GM04504 (cell line): ENCODE data around the gene IQCH.
"Not testable (repeated sequence)": the region's sequence is repeated elsewhere in the genome, so short reads cannot be mapped to it uniquely, and the experiment has no call there.

ENCODE experiments used
- DNase-seq: peaks from one replicate; pipeline ENCODE4 v3.0.0-alpha.2; 2012; ENCODE audit warnings: low read depth

IQCH gene

DNA sequence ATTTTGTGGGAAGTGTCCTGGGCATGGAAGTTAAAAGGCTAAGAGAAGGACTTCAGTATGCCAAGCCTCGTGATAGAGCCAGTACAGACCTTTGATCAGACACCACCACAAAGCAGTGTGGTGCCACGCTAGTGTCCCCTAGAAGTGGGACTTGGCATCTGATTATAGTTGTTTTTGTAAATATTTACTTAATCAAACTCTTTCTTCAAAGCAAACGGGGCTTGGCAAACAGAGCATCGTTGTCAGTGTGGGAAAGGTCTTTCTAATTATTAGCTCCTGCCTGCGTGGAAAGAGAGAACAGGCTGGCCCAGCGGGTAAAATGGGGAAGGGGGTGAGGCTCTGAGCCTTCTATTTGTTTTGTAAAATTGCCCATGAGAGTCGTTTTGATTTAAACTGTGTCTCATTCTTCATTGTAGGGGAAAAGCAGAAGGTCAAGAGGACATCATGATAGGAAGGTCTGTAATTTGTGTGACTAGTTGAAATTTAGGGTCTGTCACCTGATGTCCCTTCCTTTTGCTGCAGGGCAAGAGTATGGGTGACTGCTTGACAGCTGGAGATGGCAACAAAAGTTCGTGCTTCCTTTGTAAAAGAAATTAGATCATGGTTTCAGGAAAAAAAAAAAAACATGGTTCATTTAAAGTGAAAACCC is 105.0 kb downstream of the IQCH start:
- DNase-seq: no peak

DNA sequence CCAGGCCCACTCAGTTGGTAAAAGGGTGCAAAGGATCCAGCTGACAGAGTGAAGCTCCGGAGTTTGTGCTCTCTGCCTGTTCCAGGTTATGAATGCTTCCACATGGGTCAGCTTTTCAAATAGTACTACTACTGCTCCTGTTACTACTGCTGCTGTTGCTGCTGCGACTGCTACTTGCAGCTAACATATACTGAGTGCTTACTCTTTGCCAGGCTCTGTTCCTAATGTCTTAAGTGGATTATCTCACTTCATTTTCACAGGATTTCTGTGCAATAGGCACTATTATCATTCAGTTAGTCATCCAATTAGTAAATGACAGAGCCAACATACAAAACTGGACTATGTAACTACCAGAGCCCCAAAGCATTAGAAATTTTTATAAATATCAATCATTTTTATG is 106.5 kb downstream of the IQCH start:
- no peak for DNase-seq

DNA sequence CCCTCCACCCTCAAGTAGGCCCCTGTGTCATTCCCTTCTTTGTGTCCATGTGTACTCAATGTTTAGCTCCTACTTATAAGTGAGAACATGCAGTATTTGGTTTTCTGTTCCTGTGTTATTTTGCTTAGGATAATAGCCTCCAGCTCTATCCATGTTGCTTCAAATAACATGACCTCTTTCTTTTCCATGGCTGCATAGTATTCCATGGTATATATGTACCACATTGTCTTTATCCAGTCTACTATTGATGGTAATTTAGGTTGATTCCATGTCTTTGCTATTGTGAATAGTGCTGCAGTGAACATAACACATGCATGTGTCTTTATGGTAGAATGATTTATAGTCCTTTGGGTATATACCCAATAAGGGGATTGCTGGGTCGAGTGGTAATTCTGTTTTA is 109.1 kb downstream of the IQCH start:
- not testable (repeated sequence) for DNase-seq

DNA sequence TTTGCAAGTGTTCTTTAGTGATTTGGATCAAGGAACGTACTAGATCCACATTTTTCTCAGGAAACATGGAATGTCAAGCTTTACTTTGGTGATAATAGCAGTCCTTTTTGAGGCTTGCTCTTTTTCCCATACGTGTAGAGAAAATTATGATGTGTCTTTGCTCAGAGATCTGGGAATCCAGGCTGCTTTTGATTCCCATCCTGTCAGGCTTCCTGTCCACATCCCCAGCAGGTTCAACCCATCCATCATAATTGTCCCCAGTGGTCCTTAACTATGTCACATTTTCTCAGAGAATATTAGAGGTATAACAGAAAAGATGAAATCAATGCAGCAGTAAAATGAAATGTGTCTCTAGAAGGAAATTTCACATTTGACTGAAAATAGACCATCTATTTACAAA is 111.4 kb downstream of the IQCH start:
- DNase-seq: no peak

DNA sequence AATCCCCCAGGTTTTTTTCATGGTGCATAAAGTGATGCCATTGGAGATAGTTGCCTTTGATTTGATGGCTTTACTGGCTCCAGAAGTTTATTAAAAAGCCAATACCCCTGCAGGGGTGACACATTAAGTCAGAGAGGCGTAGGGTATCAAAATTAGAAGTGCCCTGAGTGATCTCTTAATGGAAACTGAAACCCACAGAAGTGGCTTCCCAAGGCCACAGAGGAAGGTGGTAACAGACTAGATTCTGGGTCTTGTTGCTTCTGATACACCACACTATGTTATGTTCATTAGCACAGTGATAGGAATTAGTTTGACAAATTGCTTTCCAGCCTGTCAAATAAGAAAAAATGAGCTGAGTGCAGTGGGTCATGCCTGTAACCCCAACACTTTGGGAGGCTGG is 112.3 kb downstream of the IQCH start:
- DNase-seq: no peak

DNA sequence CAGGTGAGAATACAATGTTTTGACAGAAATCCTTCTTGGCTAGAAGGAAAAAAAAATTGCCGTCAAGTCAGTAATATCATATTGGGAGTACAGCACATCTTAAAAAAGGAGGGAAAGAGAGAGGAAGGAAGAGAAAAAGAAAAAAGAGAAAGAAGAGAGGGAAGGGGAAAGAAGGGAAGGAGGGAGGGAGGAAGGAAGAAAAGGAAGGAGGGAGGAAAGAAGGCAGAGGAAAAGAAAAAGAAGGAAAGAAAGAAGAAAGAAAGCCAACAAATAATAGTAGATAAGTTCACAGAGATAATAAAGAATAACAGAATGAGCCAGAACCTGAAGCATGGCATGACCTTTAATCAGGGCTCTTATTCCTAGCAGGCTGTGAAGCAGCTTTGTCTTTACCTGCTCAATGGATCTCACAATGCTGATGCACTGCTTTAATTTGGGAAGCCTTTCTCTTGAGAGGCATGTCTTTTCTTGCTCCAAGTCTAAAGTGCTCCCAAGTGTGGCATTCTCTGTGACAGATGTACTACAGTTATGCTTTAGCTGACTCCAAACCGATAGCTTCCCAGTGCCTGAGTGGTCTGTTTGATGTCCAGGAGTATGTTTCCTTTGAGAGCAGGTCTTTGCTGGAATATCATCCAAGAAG is 114.9 kb downstream of the IQCH start:
- DNase-seq: no peak

DNA sequence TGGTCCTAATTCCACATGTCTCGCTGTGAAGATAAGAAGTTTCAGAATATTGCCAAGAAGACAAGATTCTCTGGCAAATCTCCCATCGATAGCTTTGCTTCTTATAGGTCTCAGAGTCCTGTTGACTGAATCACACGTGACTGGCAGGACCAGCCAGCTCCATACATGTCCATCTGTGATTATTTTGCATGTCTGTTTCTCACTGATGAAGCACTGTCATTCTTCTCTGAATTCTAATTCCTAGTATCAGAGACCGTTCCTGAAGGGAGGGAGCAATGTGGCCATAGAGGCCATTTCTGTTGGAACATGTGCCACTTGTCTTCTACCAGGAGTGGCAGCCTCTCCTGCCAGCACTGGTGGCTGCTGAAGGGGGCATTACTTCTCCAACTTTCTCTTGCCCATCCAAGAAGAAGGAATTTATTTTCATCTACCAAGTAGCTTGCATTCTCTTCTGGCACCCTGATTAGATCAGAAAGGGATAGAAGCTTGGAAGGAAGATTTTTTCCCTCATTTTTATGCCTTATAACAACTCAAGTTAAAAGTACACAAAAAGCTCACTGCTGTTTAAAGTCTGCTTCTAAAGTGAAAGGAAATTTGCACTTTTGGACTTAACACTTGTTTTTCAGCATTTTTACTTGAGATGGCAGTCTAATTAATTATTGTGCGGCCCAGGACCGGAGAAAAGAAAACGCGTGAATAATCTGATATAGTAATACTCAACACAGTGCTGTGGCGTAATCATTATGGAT is 115.8 kb downstream of the IQCH start:
- no peak for DNase-seq

DNA sequence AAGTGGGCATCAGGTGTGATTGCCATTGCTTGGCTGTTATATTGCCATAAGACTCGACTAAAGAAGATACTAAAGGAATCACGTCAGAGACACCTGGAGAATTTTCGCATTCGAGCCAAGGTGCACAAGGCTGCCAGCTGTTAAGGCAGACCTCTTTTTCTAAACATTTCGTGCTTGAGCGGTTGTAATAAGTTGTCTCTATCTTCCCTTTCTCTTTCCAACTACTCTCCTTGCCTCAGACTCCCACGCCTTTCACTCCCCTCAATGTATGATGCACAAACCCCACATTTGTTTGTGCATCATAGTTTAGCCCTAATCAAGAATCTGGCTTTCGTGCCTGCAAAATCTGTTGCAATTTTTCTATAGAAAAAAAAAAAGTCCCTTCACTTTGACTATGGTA is 118.0 kb downstream of the IQCH start:
- DNase-seq: no peak

DNA sequence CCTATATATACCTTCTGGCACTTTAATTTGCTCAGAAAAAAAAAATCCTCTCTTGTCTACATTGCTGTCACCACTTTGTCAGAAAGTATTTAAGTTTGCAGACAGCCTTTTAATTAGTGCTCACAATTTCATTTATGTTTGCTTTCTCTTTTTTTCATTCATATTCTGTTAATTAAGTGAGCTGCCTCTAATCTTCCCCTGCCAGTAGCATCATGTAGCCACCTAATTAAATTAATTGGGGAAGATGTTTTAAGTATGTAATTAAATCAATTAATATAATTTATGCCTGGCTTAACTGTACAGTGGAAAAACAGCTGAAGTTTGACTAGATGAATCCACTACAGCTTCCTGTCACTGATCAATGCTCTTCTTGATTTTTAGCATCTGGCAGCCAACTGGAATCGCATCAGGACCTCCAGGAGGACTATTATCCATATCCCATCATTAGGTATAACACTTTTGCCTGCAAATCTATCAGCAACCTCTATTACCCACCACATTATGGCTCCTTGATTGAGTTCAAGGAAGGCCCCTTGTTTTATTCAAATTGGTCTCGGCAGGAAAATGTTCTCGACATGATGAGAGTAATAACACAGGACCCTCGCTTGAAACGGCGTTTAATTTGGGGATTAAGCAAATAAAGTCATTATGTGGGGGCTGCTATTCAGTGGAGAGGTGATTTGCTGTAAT is 118.5 kb downstream of the IQCH start:
- no peak for DNase-seq

DNA sequence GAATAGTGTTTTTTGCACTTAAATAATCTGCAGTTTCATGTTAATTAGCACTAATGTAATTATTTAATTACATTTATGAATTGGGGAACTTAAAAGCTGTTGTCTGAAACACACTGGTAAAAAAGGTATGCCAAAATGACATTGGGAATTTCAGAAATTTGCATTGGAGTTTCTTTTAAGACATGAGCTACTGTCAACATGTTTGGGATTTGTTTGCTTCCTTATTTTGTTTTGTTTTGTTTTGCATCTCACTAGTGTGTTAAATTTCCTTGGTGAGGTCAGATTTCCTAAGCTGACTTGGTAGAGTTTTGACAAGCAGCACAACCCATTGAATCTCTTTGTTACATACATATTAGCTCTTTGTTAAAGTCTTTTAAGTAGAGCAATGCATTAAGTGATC is 119.4 kb downstream of the IQCH start:
- no peak for DNase-seq

DNA sequence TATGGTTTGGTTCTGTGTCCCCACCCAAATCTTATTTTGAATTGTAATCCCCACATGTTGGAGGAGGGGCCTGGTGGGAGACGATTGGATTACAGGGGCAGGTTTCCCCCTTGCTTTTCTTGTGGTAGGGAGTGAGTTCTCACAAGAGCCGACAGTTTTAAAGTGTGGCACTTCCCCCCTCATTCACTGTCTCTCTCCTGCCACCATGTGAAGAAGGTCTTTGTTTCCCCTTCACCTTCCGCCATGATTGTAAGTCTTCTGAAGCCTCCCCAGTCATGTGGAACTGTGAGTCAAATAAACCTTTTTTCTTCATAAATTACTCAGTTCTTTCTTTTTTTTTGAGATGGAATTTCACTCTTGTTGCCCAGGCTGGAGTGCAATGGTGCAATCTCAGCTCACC is 124.9 kb downstream of the IQCH start:
- DNase-seq: no peak

DNA sequence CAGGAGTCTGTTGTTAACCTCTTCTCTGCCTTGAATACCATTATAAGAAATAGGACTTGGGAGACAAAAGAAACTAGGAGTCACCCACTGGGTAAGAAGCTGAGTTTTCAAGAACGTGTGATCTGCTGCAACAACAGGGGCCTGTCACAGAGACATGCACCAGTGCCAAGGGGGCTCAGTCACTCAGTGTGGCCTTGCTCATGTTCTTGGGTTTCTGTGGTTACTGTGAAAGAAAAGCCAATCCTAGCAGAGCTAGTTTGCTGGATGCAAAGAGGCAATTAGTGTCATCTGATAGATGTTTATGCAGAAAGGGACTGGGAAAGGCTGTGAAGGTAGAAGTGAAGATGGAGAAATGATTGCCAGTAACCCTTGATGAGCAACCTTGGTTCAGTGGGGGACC is 126.3 kb downstream of the IQCH start:
- no peak for DNase-seq

DNA sequence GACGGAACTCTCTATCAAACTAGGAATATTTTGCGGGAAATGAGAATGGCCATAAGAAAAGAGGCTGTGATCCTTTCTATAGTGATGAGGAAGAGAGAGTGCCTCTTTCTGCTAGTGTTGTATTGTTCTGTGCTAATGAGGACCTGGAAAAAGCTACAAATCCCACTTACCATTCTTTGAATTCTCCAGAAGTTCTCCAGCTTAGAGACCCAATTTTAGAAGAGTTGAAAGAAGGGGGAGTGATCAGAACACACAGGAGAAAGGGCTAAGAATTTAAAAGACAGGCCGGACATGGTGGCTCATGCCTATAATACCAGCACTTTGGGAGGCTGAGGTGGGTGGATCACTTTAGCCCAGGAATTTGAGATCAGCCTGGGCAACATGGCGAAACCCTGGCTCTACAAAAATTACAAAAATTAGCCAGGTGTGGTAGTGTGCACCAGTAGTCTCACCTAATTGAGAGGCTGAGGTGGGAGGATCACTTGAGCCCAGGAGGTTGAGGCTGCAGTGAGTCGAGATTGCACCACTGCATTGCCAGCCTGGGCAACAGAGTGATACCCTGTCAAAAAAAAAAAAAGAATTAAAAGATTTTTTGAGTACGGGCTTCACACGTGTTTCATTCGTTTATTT is 126.9 kb downstream of the IQCH start:
- DNase-seq: no peak

DNA sequence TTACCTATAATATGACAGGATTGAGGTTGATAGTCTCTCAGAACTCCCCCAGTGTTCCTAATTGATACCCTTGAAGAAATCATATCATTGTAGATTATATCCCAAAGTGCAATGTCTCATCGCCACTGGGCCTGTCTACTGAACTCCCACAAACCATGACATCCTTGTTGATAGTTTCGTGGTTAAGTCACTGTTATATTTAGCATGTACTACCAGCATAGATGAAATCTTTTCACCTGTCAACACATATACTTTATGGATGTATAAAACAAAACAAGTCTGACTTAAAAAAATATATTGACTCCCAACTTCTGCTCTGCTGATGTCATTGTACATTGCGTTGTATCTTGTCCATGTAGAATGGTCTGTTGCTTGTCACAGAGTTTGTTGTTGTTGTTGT is 128.1 kb downstream of the IQCH start:
- DNase-seq: no peak

DNA sequence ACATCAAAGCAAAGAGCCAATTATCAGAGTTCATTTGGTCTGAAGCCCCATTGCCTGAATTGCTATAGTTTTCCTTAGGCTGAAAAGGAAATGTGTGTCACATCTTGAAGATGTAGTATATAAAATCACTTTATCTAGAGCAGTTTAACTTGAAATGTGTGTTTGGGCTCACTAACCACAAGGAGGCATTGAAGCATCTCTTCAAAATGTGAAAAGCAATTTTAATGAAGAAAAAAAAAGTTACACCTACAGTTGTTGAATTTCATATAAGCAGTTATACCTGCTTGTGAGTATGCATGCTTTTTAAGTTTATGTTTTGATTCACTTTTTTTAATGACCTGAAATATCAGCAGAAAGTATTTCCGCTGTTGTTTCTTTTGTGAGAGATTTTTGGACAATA is 129.3 kb downstream of the IQCH start:
- no peak for DNase-seq

DNA sequence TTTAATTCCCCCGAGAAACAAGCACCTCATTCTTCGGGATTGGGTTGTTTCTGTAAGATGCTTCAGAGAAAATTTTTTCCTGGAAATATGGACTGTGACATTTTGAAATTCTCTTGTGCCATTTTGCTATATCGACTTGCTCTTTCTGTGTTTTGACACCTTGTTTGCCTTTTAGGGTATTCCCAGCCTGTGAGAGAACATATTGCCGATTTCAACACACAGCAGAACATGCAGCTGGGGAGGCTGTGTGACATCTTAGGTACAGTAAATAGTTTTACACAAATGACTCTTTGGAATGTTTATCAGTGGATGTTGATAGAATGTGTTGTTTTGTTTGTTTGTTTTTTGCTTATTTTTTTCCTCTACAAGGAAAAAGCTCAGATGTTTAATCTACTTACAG is 130.2 kb downstream of the IQCH start:
- DNase-seq: no peak

DNA sequence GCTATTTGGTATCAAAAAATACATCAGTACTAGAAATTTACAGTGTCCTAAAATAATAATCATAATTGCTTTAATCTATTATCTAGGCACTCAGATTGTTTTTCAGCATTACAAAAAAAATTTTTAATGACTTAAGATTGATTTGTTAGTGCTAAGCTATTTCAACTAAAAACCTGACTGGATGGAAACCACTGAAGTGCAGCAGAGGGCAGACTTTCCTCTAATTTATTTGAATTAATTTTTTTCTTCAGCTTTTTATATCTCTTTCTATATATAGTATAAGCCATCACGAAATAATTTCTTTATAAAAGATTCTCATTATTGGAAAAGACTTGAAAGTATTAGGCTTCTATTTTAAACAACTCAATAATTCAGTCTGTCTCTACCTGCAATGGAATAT is 131.4 kb downstream of the IQCH start:
- no peak for DNase-seq

DNA sequence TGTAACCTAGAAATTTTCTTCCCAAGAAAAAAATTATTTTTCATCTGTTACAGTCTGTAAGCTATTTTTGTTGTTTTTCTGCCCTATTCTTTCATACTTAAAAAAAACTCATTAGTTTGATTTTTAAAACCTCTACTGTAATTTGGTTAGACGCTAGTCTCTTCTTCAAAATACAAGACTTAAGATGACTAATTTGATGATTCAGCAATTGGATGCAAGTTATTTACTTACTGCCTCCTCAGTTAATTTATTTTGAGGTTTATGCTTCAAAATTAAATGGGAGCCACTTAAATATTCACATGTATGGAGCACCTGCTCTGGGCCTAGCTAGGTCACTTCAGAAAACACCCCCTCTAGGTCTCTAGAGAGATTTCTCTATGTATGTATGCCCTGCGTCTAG is 132.4 kb downstream of the IQCH start:
- DNase-seq: no peak

DNA sequence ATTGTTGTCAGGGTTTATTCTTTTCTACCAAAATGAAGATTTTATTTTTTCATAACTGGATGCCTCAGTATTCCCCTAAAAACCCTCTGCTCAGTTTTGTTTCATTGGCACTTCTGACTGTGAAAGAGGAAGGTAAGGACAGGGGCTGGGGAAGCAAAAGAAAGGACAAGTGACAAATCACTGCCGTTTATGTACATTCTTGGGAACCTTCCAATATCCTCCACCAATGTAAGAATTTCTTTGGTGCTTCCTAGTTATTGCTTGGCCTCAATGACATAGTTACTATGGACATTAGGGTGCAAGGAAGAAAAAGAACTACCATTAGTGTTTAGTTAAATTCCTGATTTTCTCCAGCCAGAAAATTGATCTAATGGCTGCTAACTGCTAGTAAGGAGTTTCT is 135.4 kb downstream of the IQCH start:
- DNase-seq: no peak

DNA sequence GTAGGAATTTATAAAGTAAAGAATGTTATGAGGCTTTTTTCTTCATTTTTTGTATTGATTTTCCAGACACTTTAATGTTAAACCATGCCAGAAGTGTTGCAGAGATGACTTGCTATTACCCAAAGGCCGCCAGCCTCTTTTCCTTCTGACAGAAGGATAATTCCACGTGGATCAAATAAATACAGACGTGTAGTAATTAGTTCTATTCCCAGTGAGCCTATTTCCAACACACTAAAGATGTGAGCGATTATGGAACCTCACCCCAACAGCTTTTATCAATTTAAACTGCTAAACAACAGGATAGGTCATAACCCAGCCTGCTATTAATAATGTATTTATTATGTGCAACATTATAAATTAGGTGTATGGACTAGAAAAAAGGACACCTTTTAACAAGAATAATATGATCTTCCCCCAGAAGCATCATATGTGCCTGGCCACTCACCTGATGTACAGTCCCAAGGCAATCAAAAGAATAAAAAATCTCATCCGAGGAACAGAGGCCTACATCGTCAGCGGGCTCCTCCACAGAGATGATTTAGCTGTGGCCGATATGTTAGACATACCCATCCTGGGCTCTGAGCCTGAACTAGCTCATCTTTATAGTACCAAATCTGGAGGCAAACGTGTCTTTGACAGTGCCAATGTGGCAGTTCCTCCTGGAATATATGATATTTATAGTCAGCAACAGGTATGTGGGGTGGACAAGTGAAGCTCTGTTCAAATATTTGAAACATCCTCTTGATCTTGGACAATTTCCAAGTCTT is 140.5 kb downstream of the IQCH start:
- DNase-seq: no peak

DNA sequence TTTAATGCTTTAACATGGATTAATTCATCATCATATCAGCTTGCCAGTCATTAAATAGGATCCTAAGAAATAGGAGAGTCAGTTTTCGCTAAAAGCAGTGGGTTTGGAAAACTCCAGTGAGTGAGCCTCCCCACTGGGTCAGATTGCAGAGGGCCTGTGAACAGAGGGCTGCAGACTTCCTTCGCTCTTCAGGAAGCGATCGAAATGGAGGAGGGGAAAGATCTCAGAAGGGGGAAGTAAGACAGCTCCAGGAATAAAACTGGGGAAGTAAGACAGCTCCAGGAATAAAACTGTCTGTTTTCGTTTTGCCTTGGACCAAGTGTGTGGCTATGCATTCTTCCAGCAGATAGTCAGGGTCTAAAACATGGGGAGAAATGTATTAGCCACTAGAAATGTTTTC is 141.5 kb downstream of the IQCH start:
- DNase-seq: no peak

DNA sequence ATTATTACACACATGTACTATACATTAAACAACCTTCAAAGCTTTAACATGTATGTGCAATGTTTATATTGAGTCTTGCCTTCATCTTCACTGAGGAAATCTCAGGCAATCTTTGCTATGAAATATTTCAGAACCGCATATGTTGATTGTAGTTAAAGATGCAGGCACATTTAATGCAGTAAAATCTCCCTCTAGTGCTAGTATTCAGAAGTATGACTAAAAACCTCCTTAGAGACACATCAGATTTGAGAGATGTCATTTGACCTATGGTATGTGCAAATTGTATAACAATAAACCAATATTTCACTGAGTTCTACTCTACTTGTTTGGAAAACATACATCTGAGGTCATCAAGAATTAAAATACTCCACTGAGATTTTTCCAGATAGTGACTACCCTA is 142.6 kb downstream of the IQCH start:
- DNase-seq: no peak
